GM18526 (cell line): ENCODE measurements around the gene PANX2.

Source experiments
- POLR2A ChIP-seq: IDR thresholded peaks from 3 replicates; pipeline ENCODE4 v1.6.1; 2011; ENCODE audit not compliant: insufficient read length; ENCODE audit errors: extremely low read depth

Gene PANX2

DNA sequence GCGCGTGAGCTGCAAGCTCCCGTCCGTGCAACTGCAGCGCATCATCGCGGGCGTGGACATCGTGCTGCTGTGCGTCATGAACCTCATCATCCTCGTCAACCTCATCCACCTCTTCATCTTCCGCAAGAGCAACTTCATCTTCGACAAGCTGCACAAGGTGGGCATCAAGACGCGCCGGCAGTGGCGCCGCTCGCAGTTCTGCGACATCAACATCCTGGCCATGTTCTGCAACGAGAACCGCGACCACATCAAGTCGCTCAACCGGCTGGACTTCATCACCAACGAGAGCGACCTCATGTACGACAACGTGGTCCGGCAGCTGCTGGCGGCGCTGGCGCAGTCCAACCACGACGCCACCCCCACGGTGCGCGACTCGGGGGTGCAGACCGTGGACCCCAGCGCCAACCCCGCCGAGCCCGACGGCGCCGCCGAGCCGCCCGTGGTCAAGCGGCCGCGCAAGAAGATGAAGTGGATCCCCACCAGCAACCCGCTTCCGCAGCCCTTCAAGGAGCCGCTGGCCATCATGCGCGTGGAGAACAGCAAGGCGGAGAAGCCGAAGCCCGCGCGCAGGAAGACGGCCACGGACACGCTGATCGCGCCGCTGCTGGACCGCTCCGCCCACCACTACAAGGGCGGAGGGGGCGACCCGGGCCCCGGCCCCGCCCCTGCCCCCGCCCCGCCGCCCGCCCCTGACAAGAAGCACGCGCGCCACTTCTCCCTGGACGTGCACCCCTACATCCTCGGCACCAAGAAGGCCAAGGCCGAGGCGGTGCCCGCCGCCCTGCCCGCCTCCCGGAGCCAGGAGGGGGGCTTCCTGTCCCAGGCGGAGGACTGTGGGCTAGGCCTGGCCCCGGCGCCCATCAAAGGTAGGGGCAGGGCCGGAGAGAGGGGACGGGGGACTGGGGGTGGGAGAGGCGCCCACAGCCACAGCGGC lies 7.3 kb downstream of the PANX2 start:
- no peak for TF ChIP-seq POLR2A

DNA sequence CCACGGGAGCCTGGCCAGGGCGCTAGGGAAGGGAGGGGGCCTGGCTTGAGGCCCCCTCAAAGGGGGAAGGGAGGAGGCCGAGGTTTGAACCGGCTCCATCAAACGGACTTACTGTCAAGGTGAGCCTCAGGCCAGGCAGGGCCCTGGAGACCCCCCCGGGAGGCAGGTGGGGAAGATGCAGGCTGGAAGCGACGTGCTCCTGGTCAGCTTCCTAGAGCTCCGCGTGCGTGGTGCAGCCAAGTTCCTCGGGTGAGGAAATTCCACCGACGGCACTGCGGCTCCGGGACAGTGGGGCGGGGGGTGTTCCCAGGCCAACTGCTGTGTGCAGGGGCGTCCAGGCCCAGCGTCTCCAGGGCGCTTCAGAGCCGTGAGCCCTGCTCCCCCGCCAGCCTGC lies 7.9 kb downstream of the PANX2 start:
- TF ChIP-seq POLR2A, result no peak

DNA sequence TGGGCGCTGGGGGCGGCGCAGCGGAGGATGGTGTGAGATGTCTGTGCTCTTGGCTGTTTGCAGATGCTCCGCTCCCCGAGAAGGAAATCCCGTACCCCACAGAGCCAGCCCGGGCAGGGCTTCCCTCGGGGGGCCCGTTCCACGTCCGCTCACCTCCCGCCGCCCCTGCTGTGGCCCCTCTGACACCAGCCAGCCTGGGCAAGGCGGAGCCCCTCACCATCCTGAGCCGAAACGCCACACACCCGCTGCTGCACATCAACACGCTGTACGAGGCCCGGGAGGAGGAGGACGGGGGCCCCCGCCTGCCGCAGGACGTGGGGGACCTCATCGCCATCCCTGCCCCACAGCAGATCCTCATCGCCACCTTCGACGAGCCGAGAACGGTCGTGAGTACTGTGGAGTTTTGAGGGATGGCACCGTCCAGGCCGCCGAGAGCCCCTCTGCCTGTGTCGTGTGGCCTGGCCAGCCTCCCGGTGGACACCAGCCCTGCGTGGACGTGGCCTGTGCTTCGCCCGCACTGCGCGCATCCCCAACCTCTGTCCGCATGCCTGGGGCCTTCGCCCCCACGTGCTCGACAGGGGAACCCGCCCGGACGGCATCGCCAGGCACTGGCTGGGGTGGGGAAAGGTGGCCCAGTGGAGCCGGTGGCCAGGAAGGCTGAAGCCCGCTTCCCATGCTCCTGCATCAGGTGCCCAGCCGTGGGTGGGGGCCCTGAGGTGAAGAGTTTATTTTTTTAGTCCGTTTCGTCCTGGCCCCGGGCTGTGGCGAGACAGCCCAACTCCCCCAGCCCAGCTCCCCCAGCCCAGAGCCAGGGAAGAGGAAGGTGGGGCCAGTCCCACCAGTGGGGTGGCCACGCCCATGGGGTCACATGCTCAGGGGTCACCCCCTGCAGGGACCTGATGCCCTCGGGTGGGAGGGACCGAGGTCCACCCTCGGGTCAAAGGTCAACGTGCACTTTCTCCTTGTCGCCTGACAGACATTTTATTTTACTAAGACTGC lies 8.6 kb downstream of the PANX2 start:
- TF ChIP-seq POLR2A, result no peak

DNA sequence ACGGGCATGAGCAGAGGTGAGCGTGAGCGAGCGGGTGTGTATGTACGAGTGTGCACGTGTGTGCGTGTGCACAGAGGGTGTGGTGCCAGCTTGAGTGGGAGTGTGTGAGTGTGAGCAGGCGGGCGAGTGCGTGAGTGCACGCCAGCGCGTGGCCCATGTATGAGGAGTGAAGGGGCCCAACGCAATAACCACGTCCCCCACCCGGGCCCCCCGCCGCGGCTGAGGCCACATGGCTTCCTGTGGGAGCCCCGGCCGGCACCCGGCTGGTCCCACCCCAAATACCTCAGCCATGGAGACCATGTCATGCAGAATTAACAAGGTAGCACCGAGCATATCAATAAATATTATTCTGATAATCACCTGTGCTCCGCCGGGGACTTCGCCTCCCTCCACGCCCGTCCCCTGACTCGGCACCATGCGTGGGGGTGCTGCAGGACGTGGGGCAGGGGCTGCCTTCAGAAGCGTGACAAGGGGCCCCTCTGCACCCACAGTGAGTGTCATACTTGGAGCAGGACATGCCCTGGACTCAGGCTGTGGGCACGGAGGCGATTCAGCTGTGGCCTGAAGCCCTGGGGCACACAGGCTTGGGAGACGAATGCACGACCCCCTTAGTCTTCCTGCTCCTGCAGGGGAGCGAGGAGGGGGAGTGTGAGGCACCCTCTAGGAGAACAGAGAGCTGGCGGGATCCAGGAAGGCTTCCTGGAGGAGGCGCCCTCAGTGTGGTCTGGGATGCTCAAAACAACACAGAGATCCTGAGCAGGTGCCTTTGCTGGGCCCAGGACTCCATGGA lies 9.6 kb downstream of the PANX2 start:
- TF ChIP-seq POLR2A, result no peak

DNA sequence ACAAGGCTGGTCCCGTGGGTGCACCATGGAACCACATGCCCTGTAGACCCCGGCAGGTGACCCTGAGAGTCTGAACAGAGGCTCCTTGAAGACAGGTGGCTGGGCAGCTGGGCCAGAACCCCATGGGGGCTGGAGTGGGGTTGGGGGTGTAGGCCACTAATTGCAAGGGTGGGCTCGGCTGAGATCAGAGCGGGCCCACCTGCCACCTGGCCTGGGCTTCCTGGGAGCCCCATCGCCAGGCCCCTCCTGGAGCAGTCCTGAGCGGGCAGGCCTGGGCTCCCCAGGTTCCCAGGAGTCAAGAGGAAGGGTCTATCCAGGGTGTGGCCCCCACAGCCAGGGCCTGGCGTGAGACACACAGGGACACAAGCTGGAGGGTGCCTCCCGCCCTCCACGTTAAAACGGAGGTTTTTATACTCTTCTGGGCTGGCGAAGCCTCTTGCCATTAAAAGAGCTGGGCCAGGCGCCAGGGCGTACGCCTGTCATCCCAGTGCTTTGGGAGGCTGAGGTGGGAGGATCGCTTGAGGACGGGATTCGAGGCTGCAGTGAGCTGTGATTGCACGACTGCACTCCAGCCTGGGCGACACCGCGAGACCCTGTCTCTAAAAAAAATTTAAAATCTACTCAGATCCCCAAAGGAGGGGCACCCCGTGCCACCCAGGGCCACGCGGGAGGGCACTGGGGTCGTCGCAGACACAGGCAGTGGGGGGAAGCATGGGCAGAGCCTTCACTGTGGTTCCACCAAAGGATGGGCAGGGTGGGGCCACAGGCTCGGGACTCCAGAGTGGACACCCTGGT lies 10.4 kb downstream of the PANX2 start:
- TF ChIP-seq POLR2A, result no peak

GRCh38 chr22:50182176-50183081 lies 11.9 kb downstream of the PANX2 start:
- TF ChIP-seq POLR2A, result no peak

DNA sequence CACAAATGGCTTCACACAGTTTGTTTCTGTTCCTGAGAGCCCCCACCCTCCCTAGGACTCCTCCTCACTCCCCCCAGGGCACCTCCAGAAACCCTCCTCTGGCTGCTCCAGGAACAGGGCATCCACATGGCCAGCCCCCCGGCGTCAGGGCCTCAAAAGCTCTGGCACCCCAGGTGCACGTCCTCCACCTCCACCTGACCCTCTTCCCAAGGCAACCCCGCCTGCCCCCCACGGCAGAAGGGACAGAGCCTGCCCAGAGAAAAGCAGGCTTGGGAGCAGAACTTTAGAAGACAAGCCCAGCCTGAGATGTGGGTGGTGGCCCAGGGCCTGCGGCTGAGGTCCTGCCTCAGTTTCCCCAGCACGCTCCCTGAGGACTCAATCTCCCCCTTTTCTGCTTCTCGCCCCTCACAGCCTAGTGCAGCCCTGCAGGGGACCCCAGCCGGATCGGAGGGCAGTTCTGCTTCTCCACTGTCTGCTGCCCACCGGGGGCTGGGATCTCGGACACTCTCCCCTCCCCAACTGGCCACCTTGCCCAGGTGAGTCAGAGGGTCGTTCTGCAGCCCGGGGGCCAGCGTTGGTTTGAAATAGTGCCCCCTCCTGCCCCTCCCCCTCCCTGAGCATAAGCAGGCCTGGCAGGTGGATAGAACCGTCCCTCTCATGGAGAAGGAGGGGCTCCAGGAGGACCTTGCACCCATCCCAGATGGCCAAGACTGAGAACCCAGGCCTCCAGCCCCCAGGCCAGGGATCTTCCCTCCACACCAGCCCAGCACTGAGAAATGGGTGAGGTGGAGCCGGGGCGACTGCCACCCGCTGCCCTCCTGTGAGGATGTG lies 12.8 kb downstream of the PANX2 start:
- no peak for TF ChIP-seq POLR2A

GRCh38 chr22:50184004-50184901 lies 13.7 kb downstream of the PANX2 start:
- TF ChIP-seq POLR2A, result no peak

- no peak for TF ChIP-seq POLR2A
Observed at GRCh38 chr22:50184902-50185374, 14.4 kb downstream of the PANX2 start.

DNA sequence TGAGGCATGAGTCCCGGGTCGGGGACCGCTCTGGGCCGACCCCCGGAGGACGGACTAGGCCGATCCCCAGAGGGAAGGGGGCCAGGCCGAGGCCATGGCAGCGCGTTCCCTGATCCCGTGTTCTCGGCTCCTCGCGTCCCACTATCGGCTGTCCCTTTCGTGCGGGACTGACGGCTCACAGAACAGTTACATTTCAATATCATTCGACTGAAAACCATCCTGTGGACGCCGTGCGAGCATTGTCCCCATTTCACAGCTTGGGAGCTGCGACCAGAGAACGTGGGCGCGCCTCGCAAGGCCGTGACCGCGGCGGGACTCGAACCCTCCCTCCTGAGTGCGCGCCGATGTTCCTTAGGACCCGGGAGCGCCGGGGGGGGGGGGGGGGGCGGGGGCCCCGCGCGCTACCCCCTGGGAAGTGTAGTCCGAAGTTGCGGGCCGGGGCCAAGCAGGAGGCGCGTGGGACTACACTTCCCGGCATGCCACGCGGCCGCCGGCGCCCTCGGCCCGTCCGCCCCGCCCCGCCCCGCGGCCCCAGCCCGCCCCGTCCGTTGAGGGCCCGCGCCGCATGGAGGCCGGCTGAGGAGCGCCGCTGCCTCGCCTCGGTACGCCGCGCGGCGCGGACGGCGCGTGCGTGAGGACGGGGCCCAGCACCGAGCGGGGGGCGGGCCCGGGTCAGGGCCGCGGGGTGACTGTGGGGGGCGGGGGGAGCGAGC lies 15.0 kb downstream of the PANX2 start, which contains the start of gene TRABD:
TRABD (plus strand) TSS at position 539 of the 713 bp plus-strand sequence. CDS start 7,148 bp downstream, outside the sequence.
- TF ChIP-seq POLR2A, result peak; percentile 62
